HG03520 (cell line): ENCODE measurements around the gene NIT2.

Source experiments
- ATAC-seq: cut with Tn5 transposase; IDR thresholded peaks from one replicate; pipeline ENCODE4 v1.9.1; 2021; ENCODE audit warnings: mild to moderate bottlenecking, moderate library complexity; ENCODE audit not compliant: unreplicated experiment

The NIT2 gene

GRCh38 chr3:100395679-100396431 lies 61.3 kb downstream of the NIT2 start:
- ATAC-seq: no peak

- no peak for ATAC-seq
These were observed 62.4 kb downstream of the NIT2 start for GRCh38 chr3:100396967-100397366.

GRCh38 chr3:100399341-100400071 lies 64.9 kb downstream of the NIT2 start:
- no peak for ATAC-seq

GRCh38 chr3:100400419-100400779 lies 65.8 kb downstream of the NIT2 start:
- peak; percentile 12 for ATAC-seq

GRCh38 chr3:100400780-100401673 lies 66.5 kb downstream of the NIT2 start, which contains the start of the genes LNP1 and TOMM70:
Gene LNP1 (plus strand): TSS chr3:100401539. CDS start chr3:100429730, 28,191 bp downstream.
Gene TOMM70 (minus strand): TSS chr3:100401089. CDS start chr3:100400949, 140 bp downstream.
- peak; percentile 83 for ATAC-seq

GRCh38 chr3:100401674-100402041 lies 67.1 kb downstream of the NIT2 start:
- ATAC-seq: peak; percentile 23

- no peak for ATAC-seq
These were observed 67.7 kb downstream of the NIT2 start for GRCh38 chr3:100402256-100402655.

GRCh38 chr3:100402891-100403290 lies 68.3 kb downstream of the NIT2 start:
- no peak for ATAC-seq

- ATAC-seq: no peak
These were observed 69.0 kb downstream of the NIT2 start for GRCh38 chr3:100403362-100404249.

GRCh38 chr3:100404250-100404548 lies 69.6 kb downstream of the NIT2 start:
- ATAC-seq: no peak

GRCh38 chr3:100407164-100407563 lies 72.6 kb downstream of the NIT2 start:
- ATAC-seq: no peak

- no peak for ATAC-seq
These were observed 73.5 kb downstream of the NIT2 start for GRCh38 chr3:100407977-100408532.
